GM18858 (cell line): Measurements from ENCODE around the gene TMEM163.
"Not testable (repeated sequence)": the region's sequence is repeated elsewhere in the genome, so short reads cannot be mapped to it uniquely, and the experiment has no call there.

Experiments
- ATAC-seq: cut with Tn5 transposase; IDR thresholded peaks from one replicate; pipeline ENCODE4 v1.9.1; 2021; ENCODE audit not compliant: unreplicated experiment

The TMEM163 gene

DNA sequence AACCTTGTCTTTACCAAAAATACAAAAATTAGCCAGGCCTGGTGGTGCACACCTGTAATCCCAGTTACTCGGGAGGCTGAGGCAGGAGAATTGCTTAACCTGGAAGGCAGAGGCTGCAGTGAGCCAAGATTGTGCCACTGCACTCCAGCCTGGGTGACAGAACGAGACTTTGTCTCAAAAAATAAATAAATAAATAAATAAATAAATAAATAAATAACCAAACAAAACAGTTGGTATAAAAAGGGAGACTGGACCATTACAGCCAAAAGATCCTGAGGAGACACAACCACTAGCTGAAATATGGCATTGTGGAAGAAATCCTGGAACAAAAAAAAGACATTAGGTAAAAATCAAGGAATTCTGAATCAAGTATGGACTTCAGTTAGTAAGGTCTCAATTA lies 4.9 kb upstream of the TMEM163 start:
- not testable (repeated sequence) for ATAC-seq

- no peak for ATAC-seq
Measured at GRCh38 chr2:134722728-134723127, 3.9 kb upstream of the TMEM163 start.

GRCh38 chr2:134721596-134721995 lies 2.8 kb upstream of the TMEM163 start:
- ATAC-seq: no peak

DNA sequence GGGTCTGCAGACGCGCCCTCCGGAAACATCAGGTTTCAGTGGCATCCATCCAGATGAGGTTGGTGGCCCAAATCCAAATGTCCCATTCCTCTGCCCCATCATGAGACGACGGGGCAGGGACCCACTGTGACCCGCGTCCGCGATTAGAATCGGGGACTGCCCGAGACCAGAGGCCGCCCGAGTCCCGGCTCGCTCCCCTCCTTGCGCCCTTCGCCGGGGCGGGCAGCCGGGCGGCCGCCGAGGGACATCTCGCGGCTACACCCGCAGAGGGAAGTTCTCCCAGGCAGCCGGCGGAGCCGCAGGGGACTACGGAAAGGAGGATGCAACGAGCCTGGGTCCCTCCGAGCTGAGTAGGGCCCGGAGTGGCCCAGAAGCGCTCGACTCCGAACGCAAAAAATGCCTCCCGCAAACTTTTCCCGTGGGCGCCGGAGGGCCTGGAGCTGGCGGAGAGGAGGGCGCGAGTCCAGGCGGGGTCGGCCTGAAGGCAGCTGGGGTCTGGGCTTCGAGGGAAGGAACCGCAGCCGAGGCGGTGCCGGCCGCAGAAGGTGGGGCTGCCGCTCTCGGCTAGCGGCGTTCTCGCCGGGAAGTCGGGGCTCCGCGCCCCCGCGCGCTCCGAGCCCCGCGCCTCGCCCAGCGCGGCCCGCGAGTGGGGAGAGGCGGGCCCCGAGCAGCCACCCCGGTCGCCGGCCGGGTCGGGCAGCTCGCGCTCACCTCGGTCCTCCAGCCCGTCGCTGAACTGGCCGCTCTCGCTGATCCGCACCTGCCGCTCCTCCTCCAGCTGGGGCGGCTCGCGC lies 580 bp downstream of the TMEM163 start:
- no peak for ATAC-seq

- no peak for ATAC-seq
Measured at GRCh38 chr2:134717286-134718022, 1.3 kb downstream of the TMEM163 start.

DNA sequence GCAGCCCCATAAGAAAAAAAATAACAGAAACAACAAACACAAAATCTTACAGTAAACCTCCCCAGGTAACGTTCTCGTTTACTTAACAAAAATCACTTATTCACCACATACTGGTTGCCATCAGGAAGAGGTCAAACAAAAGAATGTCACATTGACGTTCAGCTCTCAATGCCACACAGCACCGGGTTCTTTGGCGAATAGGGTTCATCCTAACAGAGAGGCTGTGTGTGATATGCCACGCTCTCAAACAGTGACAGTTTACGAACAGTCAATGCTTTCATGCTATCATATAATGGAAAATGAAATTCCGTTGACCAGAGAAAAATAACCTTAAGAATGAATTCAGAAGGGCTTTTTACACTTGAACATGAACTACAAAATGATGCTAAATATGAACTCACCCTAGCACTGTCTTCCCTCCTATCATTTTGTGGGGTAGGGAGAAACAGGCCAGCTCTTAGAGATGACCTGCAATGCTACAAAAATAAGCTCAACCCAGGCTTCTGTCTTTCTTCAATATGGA lies 2.0 kb downstream of the TMEM163 start:
- no peak for ATAC-seq

DNA sequence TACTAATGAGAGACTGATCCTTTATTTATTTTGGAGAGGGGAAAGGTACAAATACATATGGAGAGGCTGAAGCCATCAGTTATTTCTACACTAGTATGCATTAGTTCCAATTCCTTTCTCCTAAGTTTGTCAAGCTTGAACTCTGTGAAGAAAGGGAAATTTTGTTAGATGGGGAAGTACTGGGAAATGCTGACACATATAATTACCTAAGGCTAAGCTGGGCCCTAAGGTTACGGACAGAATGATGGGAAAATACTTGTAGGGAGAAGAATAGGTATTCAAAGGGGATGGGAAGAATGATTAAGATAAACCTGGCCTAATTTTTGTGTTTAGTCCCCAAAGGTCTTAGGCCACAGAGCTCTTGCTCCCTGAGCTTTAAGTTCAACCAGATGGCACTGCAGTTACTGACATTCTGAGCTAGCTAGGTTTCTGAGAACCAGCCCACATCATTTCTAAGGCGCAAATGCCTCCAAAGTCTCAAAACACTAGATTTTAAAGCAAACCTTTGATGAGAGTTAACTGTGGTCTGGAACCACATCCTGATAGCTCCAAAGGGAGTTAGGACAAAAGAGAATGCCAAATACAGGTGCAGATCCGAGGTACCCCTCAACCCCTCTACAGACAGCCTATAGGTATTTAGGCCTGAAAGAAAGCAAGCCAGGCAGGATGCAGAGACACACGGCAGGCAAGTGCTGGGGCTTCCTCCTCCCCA lies 2.7 kb downstream of the TMEM163 start:
- no peak for ATAC-seq

DNA sequence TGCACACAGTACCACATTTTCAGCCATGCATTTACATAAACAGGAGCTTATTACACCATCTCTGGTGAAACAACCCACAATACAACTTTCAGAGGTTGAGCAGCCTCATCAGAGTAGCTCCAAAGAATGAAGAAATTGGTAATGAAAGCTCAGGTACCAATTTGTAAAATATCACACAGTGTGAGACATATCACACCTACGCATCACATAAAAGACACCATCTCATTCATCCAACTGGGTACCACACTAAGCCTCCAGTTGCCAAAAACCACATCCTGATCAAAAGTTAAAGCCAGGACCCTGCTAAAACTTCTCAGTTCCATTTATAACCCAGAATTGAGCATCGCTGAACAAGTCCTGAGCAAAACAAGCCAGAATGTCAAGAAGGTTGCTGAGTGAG lies 4.6 kb downstream of the TMEM163 start:
- ATAC-seq: no peak

DNA sequence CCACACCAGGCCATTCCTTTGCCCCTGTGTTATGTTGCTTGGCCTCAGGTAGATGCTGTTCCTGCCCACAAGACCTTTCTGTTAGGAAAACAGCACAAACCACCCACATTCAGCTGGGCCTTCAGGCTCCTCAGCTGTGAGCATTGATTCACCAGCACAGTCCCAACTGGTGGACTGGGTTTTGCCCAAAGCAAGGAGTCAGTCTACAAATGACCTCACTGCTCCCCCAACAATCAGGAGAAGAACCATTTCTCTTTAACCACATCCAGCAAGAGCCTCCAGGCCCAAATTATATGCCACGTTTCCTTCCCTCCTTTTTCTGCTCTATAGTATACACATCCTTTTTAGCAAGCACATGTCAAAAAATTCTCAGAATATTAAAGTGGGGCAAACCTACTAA lies 5.2 kb downstream of the TMEM163 start:
- no peak for ATAC-seq

DNA sequence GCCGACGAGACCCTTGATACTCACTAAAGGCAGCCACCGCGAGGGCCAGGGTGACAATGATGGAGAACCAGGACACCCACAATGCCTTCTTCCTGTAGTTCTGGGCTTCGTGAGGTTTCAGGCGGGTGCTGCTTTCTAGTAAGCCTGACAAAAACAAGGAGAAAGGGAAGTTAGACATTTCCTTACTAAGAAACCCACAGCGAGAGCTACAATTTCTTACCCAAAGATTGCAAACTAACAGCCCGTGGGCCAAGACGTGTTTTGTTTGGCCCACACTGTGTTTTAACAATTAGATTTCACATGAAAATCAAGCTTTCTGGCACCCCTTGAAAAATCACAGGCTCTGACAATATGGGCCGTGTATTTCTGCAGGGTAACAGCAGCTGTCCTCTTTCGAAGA lies 5.6 kb downstream of the TMEM163 start:
- ATAC-seq: no peak

GRCh38 chr2:134712736-134713135 lies 6.1 kb downstream of the TMEM163 start:
- no peak for ATAC-seq

DNA sequence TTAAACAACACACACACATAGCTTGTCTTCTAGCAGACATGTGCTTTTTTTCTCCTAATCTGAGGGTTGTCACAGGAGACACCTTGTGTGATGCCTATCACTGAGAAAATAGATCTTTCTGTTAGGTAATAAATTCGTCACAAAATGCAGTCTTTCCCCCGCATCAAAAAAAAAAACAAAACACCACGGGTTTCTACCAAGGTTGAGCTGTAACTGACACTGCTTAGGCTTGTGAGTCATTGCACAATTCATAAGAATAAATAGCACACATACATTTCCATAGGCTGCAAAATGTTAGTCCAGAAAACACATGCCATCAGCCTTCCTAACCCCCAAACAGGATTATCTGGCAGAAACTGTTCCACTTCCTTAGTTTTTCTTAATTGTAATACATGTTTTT lies 6.5 kb downstream of the TMEM163 start:
- ATAC-seq: no peak

- no peak for ATAC-seq
Measured at GRCh38 chr2:134711692-134712091, 7.1 kb downstream of the TMEM163 start.

DNA sequence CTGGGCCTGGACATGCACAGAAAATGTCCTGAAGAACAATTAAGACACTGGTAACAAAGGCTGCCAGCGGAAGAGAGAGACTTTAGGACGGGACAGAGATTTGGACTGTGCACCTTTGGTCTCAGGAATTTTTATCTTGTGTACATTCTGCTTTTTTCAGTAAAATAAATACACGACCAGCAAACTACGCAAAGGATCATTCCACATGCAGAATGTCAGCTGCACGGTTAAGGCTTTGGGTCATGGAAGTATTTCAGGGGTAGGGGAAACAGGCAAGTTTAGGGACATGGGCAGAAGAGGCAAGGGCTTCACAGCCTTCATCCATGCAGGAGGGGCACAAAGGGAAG lies 11.5 kb downstream of the TMEM163 start:
- ATAC-seq: no peak

DNA sequence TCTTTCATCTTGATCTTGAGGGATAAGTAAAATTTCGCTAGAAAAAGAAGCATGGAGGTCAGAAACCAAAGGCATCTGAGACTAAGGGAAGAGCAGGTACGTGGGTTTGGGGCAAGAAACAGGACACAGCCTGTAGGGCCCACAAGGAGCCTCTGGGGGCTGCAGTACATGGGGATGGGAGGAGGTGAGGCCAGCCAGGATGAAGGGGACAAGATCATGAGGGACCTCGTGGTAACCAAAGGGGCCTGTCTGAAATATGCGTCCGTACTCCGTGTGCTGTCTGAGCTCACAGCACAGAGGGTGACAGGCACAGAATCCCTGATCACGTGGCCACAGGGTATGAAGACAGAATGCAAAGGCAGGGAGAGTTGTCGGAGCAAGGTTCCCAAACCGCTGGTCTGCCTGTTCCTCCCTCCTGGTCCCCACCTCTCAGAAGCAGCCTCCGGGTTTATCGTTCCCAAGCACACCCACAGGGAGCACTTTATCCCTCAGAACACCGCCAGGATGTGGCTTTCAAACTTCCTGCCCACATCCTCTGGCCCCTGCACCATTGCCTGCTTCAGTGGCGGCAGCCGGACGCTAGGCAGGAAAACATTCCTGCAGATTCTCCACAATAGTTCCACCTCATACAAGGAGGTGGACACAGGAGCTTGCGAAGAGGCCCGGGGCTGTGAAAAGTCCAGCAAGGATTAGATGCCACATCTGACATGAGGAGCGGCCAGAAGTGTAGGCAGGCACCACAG lies 12.0 kb downstream of the TMEM163 start:
- no peak for ATAC-seq

DNA sequence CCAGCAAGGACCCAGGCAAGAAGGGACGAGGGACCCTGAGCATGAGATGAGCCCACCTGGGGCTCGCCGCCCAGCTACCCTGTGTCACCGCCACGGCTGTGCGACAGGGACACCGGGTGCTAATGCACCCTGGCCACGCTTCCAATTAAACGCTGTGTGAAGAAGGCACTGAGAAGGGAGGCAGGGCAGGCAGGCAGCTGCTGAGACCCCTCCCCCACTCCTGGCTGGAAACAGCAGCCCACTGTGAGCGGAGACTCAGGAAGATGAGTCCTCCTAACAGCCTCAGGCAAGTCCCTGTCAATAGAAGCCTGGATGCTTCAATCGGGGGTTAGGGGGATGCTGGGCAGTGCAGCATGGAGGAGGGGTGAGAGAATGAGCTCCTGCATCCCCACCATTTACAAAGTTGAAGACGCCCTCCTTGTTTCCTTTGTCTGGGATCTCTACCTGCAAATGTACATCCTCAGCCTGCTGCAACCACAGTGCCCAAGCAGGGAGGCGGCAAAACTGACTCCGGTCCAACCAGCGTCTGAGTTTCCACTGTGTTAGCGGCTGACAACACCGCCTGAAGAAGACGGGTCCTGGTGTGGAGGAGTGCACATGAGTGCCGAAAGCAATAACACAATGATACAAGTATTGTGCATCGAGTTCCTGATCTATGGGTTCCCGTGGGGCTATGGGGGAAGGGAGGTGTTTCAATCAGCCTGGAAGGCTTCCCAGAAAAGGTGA lies 12.8 kb downstream of the TMEM163 start:
- no peak for ATAC-seq

GRCh38 chr2:134704173-134704572 lies 14.6 kb downstream of the TMEM163 start:
- ATAC-seq: no peak

GRCh38 chr2:134703426-134703825 lies 15.4 kb downstream of the TMEM163 start:
- no peak for ATAC-seq

DNA sequence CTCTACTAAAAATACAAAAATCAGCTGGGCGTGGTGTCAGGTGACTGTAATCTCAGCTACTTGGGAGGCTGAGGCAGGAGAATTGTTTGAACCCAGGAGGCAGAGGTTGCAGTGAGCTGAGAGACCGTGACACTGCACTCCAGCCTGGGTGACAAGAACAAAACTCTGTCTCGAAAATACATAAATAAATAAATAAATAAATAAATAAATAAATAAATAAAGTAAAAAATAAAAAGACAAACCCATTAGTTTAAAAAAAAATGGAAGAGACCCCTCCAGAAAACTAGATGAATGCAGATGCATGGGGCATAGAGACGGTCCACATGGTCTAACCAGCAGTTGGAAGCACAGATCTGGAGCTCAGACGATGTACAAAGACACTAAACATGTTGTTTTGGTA lies 18.1 kb downstream of the TMEM163 start:
- no peak for ATAC-seq

DNA sequence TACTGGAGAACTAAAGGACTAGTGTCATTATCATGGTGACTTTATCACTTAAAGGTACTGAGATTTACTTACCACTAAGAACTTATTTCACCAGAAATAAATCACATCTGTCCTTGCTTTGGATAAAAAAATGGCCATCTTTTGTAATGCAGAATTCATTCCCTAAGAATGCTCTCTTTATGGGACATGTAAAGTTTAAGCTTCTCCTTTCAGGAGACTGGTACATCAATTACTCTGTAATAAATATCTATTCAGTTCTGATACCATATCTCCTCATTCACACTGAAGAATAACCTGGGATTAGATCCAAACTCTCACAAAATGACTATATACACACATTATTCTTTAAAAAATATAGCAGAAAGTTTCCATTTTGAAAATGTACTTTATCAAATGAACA lies 24.4 kb downstream of the TMEM163 start:
- ATAC-seq: no peak
